Measurements from ENCODE around the gene HTRA3.

- no peak for TF ChIP-seq CTCF (conservative IDR thresholded peaks at IDR 0.05; ENCODE audit: low read depth in 2 of 2)
- TF ChIP-seq REST (IDR thresholded peaks at IDR 0.05; ENCODE audit: unreplicated experiment) = no peak
- TF ChIP-seq EZH2phosphoT487 (IDR thresholded peaks at IDR 0.05; ENCODE audit: unreplicated experiment) = no peak
- TF ChIP-seq CREB1 (CRISPR knock-in tag; IDR thresholded peaks at IDR 0.05; ENCODE audit: low read depth) = no peak
- TF ChIP-seq STAT1 (IDR thresholded peaks at IDR 0.05; ENCODE audit: unreplicated experiment) = no peak
- TF ChIP-seq POLR2AphosphoS5 (IDR thresholded peaks at IDR 0.05; ENCODE audit: low read depth) = no peak
- TF ChIP-seq EZH2 (IDR thresholded peaks at IDR 0.05; ENCODE audit: low read depth, unreplicated experiment) = no peak
Observed at GRCh38 chr4:8303081-8303480, 33.5 kb downstream of the HTRA3 start.
